OCI-LY1 (cell line): Measurements from ENCODE around the gene ZNF350.
"Not testable (repeated sequence)": the region's sequence is repeated elsewhere in the genome, so short reads cannot be mapped to it uniquely, and the experiment has no call there.

Experiments
- H2AFZ ChIP-seq: fragments of 200-600 bp; sonication (generic), shearing (Covaris generic); 2 replicates; pipeline ENCODE4 v1.6.0; 2014; ENCODE audit warnings: antibody characterized with exemption, mild to moderate bottlenecking, low read length
- H3F3A ChIP-seq: fragments of 200-600 bp; sonication (generic), shearing (Covaris generic); 2 replicates; pipeline ENCODE4 v1.6.0; 2014; ENCODE audit warnings: mild to moderate bottlenecking, antibody characterized with exemption, low read length, moderate library complexity; ENCODE audit not compliant: insufficient read depth
- H3K27ac ChIP-seq: fragments of 200-600 bp; sonication (generic); 2 replicates; pipeline ENCODE4 v1.5.1; 2014; ENCODE audit warnings: low read length, mixed run types, mild to moderate bottlenecking, low read depth; ENCODE audit not compliant: poor library complexity, severe bottlenecking
- H3K27me3 ChIP-seq: fragments of 200-600 bp; sonication (generic); 2 replicates; pipeline ENCODE4 v1.6.0; 2014; ENCODE audit warnings: antibody characterized with exemption, mild to moderate bottlenecking, low read length, moderate library complexity; ENCODE audit not compliant: insufficient read depth
- H3K36me3 ChIP-seq: fragments of 200-600 bp; sonication (generic); 2 replicates; pipeline ENCODE4 v1.6.1; 2014; ENCODE audit warnings: mild to moderate bottlenecking, antibody characterized with exemption, low read length, moderate library complexity, mixed read lengths; ENCODE audit not compliant: insufficient read depth
- H3K4me1 ChIP-seq: fragments of 200-600 bp; sonication (generic); 2 replicates; pipeline ENCODE4 v1.5.1; 2014; ENCODE audit warnings: mild to moderate bottlenecking, low read length, moderate library complexity; ENCODE audit not compliant: insufficient read depth, severe bottlenecking
- H3K4me2 ChIP-seq: fragments of 200-600 bp; sonication (generic), shearing (Covaris generic); 2 replicates; pipeline ENCODE4 v1.6.1; 2014; ENCODE audit warnings: low read length
- H3K4me3 ChIP-seq: fragments of 200-600 bp; sonication (generic); 2 replicates; pipeline ENCODE4 v1.5.1; 2014; ENCODE audit warnings: low read length, low read depth, mild to moderate bottlenecking, mixed read lengths; ENCODE audit not compliant: poor library complexity, severe bottlenecking
- H3K79me2 ChIP-seq: fragments of 200-600 bp; shearing (Covaris generic); 2 replicates; pipeline ENCODE4 v1.6.1; 2016; ENCODE audit warnings: mixed run types, low read length, mixed read lengths; ENCODE audit not compliant: insufficient read depth
- H3K9ac ChIP-seq: fragments of 200-600 bp; sonication (generic), shearing (Covaris generic); 2 replicates; pipeline ENCODE4 v1.6.1; 2014; ENCODE audit warnings: mild to moderate bottlenecking, low read length, mixed read lengths
- H3K9me2 ChIP-seq: fragments of 200-600 bp; sonication (generic), shearing (Covaris generic); 2 replicates; pipeline ENCODE4 v1.6.1; 2014; ENCODE audit warnings: low read depth, mild to moderate bottlenecking, low read length, mixed read lengths
- H3K9me3 ChIP-seq: fragments of 200-600 bp; shearing (Covaris generic); 2 replicates; pipeline ENCODE4 v1.6.1; 2014; ENCODE audit warnings: low read length, mixed read lengths
- H4K20me1 ChIP-seq: fragments of 200-600 bp; sonication (generic), shearing (Covaris generic); 2 replicates; pipeline ENCODE4 v1.6.0; 2016; ENCODE audit warnings: mild to moderate bottlenecking, low read length; ENCODE audit not compliant: insufficient read depth
- EZH2 ChIP-seq: fragments of 200-600 bp; sonication (generic), shearing (Covaris generic); IDR thresholded peaks from 2 replicates; pipeline ENCODE4 v1.8.0; 2017; ENCODE audit warnings: borderline replicate concordance, mixed run types, mild to moderate bottlenecking, antibody characterized with exemption, low read length, moderate library complexity, mixed read lengths
- TF ChIP-seq, protein P1 (sequence below): fragments of 200-600 bp; sonication (generic), shearing (Covaris generic); IDR thresholded peaks from 2 replicates; pipeline ENCODE4 v1.5.1; 2017; ENCODE audit warnings: mild to moderate bottlenecking, antibody characterized with exemption, low read length, moderate library complexity, mixed read lengths

The ZNF350 gene

DNA sequence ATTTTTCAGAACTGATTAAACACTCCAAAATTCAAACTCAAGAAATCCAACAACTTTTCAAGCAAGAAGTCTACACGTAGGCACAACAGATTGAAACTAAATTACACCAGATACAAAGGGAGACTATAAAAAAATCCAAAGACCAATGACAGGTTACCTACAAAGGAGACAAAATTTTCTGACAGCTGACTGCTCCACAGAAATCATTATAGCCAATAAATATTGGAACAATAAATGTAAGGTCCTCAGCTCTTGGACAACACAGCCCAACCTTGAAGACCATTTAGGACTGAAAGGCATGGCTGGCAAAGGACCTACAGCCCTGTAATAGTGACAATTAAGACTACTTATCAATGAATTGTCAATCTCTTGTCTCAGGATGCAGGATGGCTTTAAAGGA is 15.9 kb downstream of the ZNF350 start:
- H3K9me2 ChIP-seq: no peaks in the 10 kb centered on the region
- no peaks in the 10 kb centered on the region for H3K36me3 ChIP-seq
- no peaks in the 10 kb centered on the region for H3K79me2 ChIP-seq
- H3K4me2 ChIP-seq: no peak overlapping the region
- H3K9me3 ChIP-seq: peaks cover 22% of the 10 kb centered on the region
- H3F3A ChIP-seq: no peaks in the 10 kb centered on the region
- H4K20me1 ChIP-seq: no peaks in the 10 kb centered on the region
- no peak overlapping the region for H3K27ac ChIP-seq
- H3K4me1 ChIP-seq: no peaks in the 10 kb centered on the region
- TF ChIP-seq, protein P1, sequence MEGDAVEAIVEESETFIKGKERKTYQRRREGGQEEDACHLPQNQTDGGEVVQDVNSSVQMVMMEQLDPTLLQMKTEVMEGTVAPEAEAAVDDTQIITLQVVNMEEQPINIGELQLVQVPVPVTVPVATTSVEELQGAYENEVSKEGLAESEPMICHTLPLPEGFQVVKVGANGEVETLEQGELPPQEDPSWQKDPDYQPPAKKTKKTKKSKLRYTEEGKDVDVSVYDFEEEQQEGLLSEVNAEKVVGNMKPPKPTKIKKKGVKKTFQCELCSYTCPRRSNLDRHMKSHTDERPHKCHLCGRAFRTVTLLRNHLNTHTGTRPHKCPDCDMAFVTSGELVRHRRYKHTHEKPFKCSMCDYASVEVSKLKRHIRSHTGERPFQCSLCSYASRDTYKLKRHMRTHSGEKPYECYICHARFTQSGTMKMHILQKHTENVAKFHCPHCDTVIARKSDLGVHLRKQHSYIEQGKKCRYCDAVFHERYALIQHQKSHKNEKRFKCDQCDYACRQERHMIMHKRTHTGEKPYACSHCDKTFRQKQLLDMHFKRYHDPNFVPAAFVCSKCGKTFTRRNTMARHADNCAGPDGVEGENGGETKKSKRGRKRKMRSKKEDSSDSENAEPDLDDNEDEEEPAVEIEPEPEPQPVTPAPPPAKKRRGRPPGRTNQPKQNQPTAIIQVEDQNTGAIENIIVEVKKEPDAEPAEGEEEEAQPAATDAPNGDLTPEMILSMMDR: no peak
- TF ChIP-seq EZH2: no peak
- H2AFZ ChIP-seq: no peak overlapping the region
- H3K27me3 ChIP-seq: no peaks in the 10 kb centered on the region
- H3K4me3 ChIP-seq: no peak overlapping the region
- no peak overlapping the region for H3K9ac ChIP-seq

DNA sequence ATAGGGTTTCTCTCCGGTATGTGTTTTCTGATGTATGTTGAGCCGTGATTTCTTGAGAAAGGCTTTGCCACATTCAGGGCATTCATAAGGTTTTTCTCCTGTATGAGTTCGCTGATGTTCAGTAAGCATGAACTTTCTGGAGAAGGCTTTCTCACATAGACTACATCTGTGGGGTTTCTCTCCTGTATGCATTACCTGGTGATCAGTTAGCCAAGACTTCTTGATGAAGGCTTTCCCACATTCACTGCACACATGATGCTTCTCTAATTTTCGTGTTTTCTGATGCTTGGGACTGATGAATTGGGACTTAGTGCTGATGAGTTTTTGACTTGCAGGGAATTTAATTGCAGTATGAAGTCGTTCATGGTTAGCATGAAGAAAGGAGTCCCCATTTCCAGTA is 21.1 kb downstream of the ZNF350 start:
- no peak overlapping the region for H3K9ac ChIP-seq
- no peaks in the 10 kb centered on the region for H3K4me1 ChIP-seq
- no peaks in the 10 kb centered on the region for H3K9me2 ChIP-seq
- no peak overlapping the region for H3K4me3 ChIP-seq
- H3K79me2 ChIP-seq: no peaks in the 10 kb centered on the region
- H3K9me3 ChIP-seq: peaks cover 16% of the 10 kb centered on the region
- H3F3A ChIP-seq: no peaks in the 10 kb centered on the region
- H3K36me3 ChIP-seq: no peaks in the 10 kb centered on the region
- TF ChIP-seq EZH2: no peak
- TF ChIP-seq, protein P1: no peak
- H3K4me2 ChIP-seq: no peak overlapping the region
- no peaks in the 10 kb centered on the region for H3K27me3 ChIP-seq
- H3K27ac ChIP-seq: no peak overlapping the region
- H2AFZ ChIP-seq: no peak overlapping the region
- no peaks in the 10 kb centered on the region for H4K20me1 ChIP-seq

DNA sequence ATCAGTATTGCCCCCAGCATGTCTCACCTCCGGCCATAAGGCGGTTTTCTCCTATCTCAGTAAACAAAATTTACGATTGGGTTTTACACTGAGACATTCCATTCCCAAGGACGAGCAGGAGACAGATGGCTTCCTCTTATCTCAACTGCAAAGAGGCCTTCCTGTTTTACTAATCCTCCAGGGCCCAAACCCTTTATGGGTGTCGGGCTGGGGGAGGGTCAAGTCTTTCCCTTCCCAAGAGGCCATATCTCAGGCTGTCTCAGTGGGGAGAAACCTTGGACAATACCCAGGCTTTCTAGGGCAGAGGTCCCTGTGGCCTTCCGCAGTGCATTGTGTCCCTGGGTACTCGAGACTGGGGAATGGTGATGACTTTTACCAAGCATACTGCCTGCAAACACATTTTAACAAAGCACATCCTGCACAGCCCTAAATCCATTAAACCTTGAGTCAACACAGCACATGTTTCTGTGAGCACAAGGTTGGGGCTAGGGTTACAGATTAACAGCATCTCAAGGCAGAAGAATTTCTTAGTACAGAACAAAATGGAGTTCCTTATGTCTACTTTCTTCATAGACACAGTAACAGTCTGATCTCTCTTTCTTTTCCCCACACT is 25.9 kb downstream of the ZNF350 start:
- not testable (repeated sequence) for H3K9ac ChIP-seq, H3K9me3 ChIP-seq, H3K4me2 ChIP-seq

DNA sequence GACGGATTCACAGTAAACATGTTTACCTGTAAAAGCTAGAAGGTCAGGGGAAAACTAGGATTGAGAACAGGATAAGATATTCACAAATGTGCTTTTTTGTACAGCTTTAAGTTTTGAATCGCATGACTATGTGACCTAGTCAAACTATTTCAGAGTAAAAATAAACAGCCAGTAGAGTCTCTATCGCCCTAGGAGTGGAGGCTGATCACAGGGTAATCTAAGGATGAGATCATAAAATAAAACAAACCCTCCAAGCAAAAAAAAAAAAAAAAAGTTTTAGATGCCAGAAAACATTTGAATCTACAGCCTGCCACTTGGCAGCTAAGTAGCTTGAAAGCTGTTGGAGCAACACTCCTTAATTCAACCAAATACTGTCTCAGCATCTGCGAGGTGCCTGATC is 26.8 kb downstream of the ZNF350 start:
- H3K9me3 ChIP-seq: peaks cover under 1% of the 10 kb centered on the region; the same call in 1 of the 2 replicates
- H3K4me2 ChIP-seq: no peak overlapping the region
- H3K9ac ChIP-seq: no peak overlapping the region

More for the DNA sequence above, 25.9 kb downstream of the ZNF350 start:
- H3K79me2 ChIP-seq, H3K9me2 ChIP-seq, H3K27ac ChIP-seq, H3K36me3 ChIP-seq, H2AFZ ChIP-seq, H3K4me3 ChIP-seq, H3F3A ChIP-seq, H3K27me3 ChIP-seq, H4K20me1 ChIP-seq, H3K4me1 ChIP-seq: not testable (repeated sequence)

DNA sequence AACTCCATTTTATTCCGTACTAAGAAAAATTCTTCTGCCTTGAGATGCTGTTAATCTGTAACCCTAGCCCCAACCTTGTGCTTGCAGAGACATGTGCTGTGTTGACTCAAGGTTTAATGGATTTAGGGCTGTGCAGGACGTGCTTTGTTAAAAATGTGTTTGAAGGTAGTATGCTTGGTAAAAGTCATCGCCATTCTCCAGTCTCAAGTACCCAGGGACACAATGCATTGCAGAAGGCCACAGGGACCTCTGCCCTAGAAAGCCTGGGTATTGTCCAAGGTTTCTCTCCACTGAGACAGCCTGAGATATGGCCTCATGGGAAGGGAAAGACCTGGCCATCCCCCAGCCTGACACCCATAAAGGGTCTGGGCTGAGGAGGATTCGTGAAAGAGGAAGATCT is 28.8 kb downstream of the ZNF350 start:
- H3K9ac ChIP-seq, H3K4me1 ChIP-seq, H3K27ac ChIP-seq, H4K20me1 ChIP-seq, H3K4me3 ChIP-seq, H3K4me2 ChIP-seq, H3K9me3 ChIP-seq, H3K27me3 ChIP-seq, H3K79me2 ChIP-seq, H2AFZ ChIP-seq, H3F3A ChIP-seq, H3K36me3 ChIP-seq, H3K9me2 ChIP-seq: not testable (repeated sequence)

More for the DNA sequence above, 26.8 kb downstream of the ZNF350 start:
- TF ChIP-seq, protein P1: no peak
- no peak for TF ChIP-seq EZH2
- Histone ChIP-seq H3K4me3 (no peak overlapping the region), H3K9me2 (no peaks in the 10 kb centered on the region), H4K20me1 (no peaks in the 10 kb centered on the region), H3F3A (no peaks in the 10 kb centered on the region), H3K4me1 (no peaks in the 10 kb centered on the region), H3K79me2 (no peaks in the 10 kb centered on the region), H3K36me3 (no peaks in the 10 kb centered on the region), H3K27ac (no peak overlapping the region), H3K27me3 (no peaks in the 10 kb centered on the region), H2AFZ (no peak overlapping the region)
